Activated CD8-positive, alpha-beta T cell treated with anti-CD3 and anti-CD28 coated beads for 36 hours (primary cell): ENCODE measurements around the gene HAUS6. TPM values are rescaled to one million over a fixed set of nuclear protein-coding genes. Genes with fewer than 3 reads are reported as not detected.

Experiments used
- ATAC-seq: fragments of 200-7000 bp; cut with Tn5 transposase; one replicate; pipeline ENCODE4 v1.10.0; 2021; ENCODE audit warnings: mild to moderate bottlenecking, moderate library complexity
- CTCF ChIA-PET: fragments of 350-600 bp; sonication (Branson Sonifier 250); formaldehyde crosslinking; loops from one replicate; lab custom pipeline; 2021; ENCODE audit warnings: antibody characterized with exemption; lab: Charles Lee
- POLR2A ChIA-PET: fragments of 350-600 bp; sonication (Branson Sonifier 250); formaldehyde crosslinking; loops from one replicate; lab custom pipeline; 2021; ENCODE audit warnings: antibody characterized with exemption; lab: Charles Lee
- DNase-seq: peaks from one replicate; pipeline ENCODE4 v3.0.0-alpha.2; 2020
- H3K27ac Mint-ChIP-seq: one replicate; pipeline ENCODE4 v1.8.0; 2021; ENCODE audit warnings: mild to moderate bottlenecking, mixed read lengths
- H3K27me3 Mint-ChIP-seq: one replicate; pipeline ENCODE4 v1.8.0; 2021; ENCODE audit warnings: mixed read lengths
- H3K36me3 Mint-ChIP-seq: one replicate; pipeline ENCODE4 v1.8.0; 2021; ENCODE audit warnings: low read depth, mixed read lengths
- H3K4me1 Mint-ChIP-seq: one replicate; pipeline ENCODE4 v1.8.0; 2021; ENCODE audit warnings: low read depth, mixed read lengths
- H3K4me3 Mint-ChIP-seq: one replicate; pipeline ENCODE4 v1.8.0; 2021; ENCODE audit warnings: mild to moderate bottlenecking, moderate library complexity, mixed read lengths
- H3K9me3 Mint-ChIP-seq: one replicate; pipeline ENCODE4 v1.8.0; 2021; ENCODE audit warnings: mixed read lengths
- CTCF ChIP-seq: fragments of 200-600 bp; IDR thresholded peaks from one replicate; pipeline ENCODE4 v1.8.0; 2022; ENCODE audit warnings: antibody characterized with exemption, mild to moderate bottlenecking
- intact Hi-C: fragments of 100-400 bp; cut with micrococcal nuclease; formaldehyde crosslinking; loops from one replicate; pipeline ENCODE4 v1.10.0; 2022
- total RNA-seq, 2 experiments: library from RNA; stranded (reverse); gene quantifications; one replicate each; pipeline ENCODE4 v1.2.3, GENCODE V29; 2021

HAUS6 gene
- total RNA-seq, 2 experiments from 2014 or later = 30.8 to 35.8 TPM

GRCh38 chr9:19130436-19130835, 27.7 kb upstream of the HAUS6 start:
- Mint-ChIP-seq H3K4me3 (no peak overlapping the region), H3K27me3 (no peaks in the 10 kb centered on the region), H3K9me3 (no peaks in the 10 kb centered on the region), H3K27ac (no peak overlapping the region), H3K4me1 (peaks cover 33% of the 10 kb centered on the region), H3K36me3 (peaks cover 12% of the 10 kb centered on the region)
- POLR2A ChIA-PET = interaction anchor here (1.5 kb wide), 1 partner anchor 15 kb away, joined by 3 read pairs; no protein-coding TSS in a partner anchor
- intact Hi-C loops = no loop called here
- ATAC-seq = no peak
- no peak for TF ChIP-seq CTCF
- no peak for DNase-seq
- CTCF ChIA-PET = interaction anchor here (1.7 to 4.5 kb wide), 3 partner anchors 21 to 81 kb away, joined by 5 to 28 read pairs (median 7); partner anchors contain the start of gene RRAGA

- H3K4me3 Mint-ChIP-seq = peak overlapping the region; percentile 83
- peak overlapping the region; percentile 97 for H3K27ac Mint-ChIP-seq
- CTCF ChIA-PET = interaction anchor here (1.2 to 4.5 kb wide), 7 partner anchors 15 to 337 kb away, joined by 3 to 28 read pairs (median 3); partner anchors contain the start of gene RRAGA
- POLR2A ChIA-PET = interaction anchor here (1.5 to 1.9 kb wide), 2 partner anchors 8 to 79 kb away, joined by 5 to 6 read pairs; partner anchors contain the start of gene RRAGA
- H3K4me1 Mint-ChIP-seq = peaks cover 53% of the 10 kb centered on the region
- intact Hi-C loops = loop anchor here (5.0 kb wide), 1 partner anchor 44 kb away; no protein-coding TSS in a partner anchor
- DNase-seq (peak; percentile 52), ATAC-seq (peak; percentile 14)
- no peaks in the 10 kb centered on the region for H3K9me3 Mint-ChIP-seq
- TF ChIP-seq CTCF = no peak
- peaks cover 35% of the 10 kb centered on the region for H3K36me3 Mint-ChIP-seq
- no peaks in the 10 kb centered on the region for H3K27me3 Mint-ChIP-seq
Measured at GRCh38 chr9:19127871-19128500, 25.3 kb upstream of the HAUS6 start.

GRCh38 chr9:19124430-19124793, 21.7 kb upstream of the HAUS6 start:
- H3K4me1 Mint-ChIP-seq = peaks cover 48% of the 10 kb centered on the region
- TF ChIP-seq CTCF = no peak
- H3K27ac Mint-ChIP-seq = peak overlapping the region; percentile 82
- no peak for ATAC-seq
- H3K4me3 Mint-ChIP-seq = peak overlapping the region; percentile 83
- intact Hi-C loops = loop anchor here (2.0 kb wide), 1 partner anchor 22 kb away; the partner anchor contains the start of gene HAUS6
- H3K36me3 Mint-ChIP-seq = peaks cover 64% of the 10 kb centered on the region
- POLR2A ChIA-PET = interaction anchor here (0.9 to 1.3 kb wide), 3 partner anchors 10 to 252 kb away, joined by 3 to 4 read pairs (median 3); no protein-coding TSS in a partner anchor
- no peak for DNase-seq
- CTCF ChIA-PET = interaction anchor here (0.8 to 1.4 kb wide), 4 partner anchors 8 to 50 kb away, joined by 3 to 6 read pairs (median 3); no protein-coding TSS in a partner anchor
- H3K27me3 Mint-ChIP-seq = no peaks in the 10 kb centered on the region
- no peaks in the 10 kb centered on the region for H3K9me3 Mint-ChIP-seq

GRCh38 chr9:19122490-19123042, 19.9 kb upstream of the HAUS6 start:
- DNase-seq (no peak), ATAC-seq (no peak)
- peaks cover 42% of the 10 kb centered on the region for H3K4me1 Mint-ChIP-seq
- CTCF ChIA-PET = interaction anchor here (0.5 to 1.3 kb wide), 2 partner anchors 35 to 52 kb away, joined by 3 to 7 read pairs; no protein-coding TSS in a partner anchor
- H3K27me3 Mint-ChIP-seq = no peaks in the 10 kb centered on the region
- H3K36me3 Mint-ChIP-seq = peaks cover 80% of the 10 kb centered on the region
- H3K27ac Mint-ChIP-seq = no peak overlapping the region
- no peaks in the 10 kb centered on the region for H3K9me3 Mint-ChIP-seq
- intact Hi-C loops = no loop called here
- no peak for TF ChIP-seq CTCF
- no peak overlapping the region for H3K4me3 Mint-ChIP-seq
- POLR2A ChIA-PET = interaction anchor here (1.3 kb wide), 1 partner anchor 9 kb away, joined by 3 read pairs; no protein-coding TSS in a partner anchor
